ENCODE results near the gene GATD1.
A peak's percentile ranks its signal among the peaks of the same experiment; 100 is the strongest.

The GATD1 gene

GRCh38 chr11:777288-778255, at the start of gene GATD1:
TSS of gene GATD1 (minus strand) at chr11:777487. CDS start at chr11:777462, 25 bp downstream.
- peak; percentile 83 to 98 (median 90) for DNase-seq
- intact Hi-C loops (cut with DNase I), result no loop called here

DNA sequence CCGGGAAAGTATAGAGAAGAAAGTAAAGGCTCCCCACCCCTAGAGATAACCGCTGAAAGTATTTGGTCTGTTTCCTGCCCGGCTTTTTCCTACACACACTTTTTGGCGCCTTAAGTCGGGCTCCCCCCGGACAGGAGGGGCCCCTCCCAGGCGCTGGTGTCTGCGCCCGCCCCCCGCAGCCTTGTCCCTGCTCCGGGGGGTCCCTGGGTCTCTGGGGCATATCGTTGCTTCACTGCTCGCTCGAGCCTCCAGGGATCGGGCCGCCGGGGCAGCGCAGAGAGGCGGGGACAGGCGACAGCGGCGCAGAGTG, 49.5 kb upstream of the GATD1 start:
- intact Hi-C loops (cut with DNase I), result no loop called here
- no peak for DNase-seq

DNA sequence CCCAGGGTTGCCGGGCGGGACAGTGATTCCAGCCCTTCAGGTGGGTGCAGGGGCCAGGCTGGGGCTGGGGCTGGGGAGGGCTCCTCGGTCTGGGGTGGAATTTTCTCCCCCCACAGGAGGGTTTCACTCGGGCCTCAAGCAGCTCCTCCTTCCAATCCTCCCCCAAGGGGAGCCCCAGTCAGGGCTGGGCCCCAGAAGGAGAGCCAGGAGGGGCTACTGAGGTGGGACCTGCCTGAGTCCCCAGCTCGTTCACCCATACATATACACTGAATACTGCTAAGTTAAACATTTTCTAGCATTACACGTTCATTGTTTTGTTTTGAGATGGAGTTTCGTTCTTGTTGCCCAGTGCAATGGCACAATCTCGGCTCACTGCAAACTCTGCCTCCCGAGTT, 48.9 kb upstream of the GATD1 start:
- intact Hi-C loops (cut with DNase I), result no loop called here
- DNase-seq, result no peak

- intact Hi-C loops (cut with DNase I), result no loop called here
- DNase-seq, result no peak
Observed at GRCh38 chr11:825366-826226, 48.3 kb upstream of the GATD1 start.

GRCh38 chr11:824942-825341, 47.7 kb upstream of the GATD1 start:
- no peak for DNase-seq
- intact Hi-C loops (cut with DNase I), result no loop called here

DNA sequence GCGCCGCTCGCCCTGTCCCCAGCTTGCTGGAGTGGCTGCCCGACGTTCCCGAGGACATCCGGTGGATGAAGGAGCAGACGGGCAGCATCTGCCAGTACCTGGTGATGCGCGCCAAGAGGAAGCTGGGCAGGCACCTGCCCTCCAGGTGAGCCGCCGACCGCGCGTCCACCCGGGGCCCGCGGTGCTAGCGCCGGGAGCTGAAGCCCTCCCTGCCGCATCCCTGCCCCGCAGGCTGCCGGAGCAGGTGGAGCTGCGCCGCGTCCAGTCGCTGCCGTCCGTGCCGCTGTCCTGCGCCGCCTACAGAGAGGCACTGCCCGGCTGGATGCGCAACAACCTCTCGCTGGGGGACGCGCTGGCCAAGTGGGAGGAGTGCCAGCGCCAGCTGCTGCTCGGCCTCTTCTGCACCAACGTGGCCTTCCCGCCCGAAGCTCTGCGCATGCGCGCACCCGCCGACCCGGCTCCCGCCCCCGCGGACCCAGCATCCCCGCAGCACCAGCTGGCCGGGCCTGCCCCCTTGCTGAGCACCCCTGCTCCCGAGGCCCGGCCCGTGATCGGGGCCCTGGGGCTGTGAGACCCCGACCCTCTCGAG, 47.1 kb upstream of the GATD1 start:
- DNase-seq, result peak in 7 of 10 donors; percentile 40 to 97 (median 51)
- intact Hi-C loops (cut with DNase I), result no loop called here

- no peak for DNase-seq
- intact Hi-C loops (cut with DNase I), result no loop called here
Observed at GRCh38 chr11:823441-824291, 46.4 kb upstream of the GATD1 start.

GRCh38 chr11:821512-822371, 44.5 kb upstream of the GATD1 start:
- DNase-seq, result peak in 2 of 10 donors; percentile 38 to 88
- intact Hi-C loops (cut with DNase I), result no loop called here

- intact Hi-C loops (cut with DNase I), result no loop called here
Observed at GRCh38 chr11:820655-821511, 43.6 kb upstream of the GATD1 start.

DNA sequence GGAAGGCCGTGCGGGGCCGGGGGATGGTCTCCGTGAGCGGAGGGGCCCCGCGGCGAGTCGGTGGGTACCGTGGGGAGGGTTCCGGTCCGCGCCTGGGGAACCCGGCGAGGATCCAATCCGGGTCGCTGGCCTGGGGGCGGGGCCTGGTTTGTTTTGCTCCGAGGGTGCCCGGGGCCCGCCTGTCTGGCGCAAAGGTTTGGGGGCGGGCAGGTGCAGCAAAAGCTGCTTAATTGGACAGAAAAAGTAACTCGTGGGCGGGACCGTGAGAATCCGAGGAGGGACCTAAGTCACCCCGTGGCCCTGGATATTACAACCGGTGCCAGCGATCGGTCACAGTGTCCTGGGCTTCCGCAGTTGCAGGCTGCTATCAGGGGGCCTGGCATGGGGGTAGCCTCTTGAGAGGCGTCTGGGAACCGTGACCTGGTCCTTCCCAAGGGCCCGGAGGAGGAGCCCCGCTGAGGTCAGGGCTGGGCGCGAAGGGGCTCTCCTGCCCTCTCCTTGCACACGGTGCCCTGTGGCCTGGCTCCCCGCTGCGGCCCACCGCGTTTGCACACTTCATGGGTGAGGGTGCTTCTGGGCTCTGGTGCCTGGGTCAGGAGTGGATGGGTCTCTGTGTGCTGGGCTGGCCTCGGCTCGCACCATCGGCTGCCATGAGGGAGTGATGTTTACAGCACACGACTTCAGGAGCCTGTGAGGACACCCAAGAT, 42.8 kb upstream of the GATD1 start:
- peak in 8 of 10 donors; percentile 52 to 93 (median 68) for DNase-seq
- intact Hi-C loops (cut with DNase I), result no loop called here

More at GRCh38 chr11:820655-821511, 43.6 kb upstream of the GATD1 start:
- peak in 3 of 10 donors; percentile 40 to 61 (median 45) for DNase-seq

DNA sequence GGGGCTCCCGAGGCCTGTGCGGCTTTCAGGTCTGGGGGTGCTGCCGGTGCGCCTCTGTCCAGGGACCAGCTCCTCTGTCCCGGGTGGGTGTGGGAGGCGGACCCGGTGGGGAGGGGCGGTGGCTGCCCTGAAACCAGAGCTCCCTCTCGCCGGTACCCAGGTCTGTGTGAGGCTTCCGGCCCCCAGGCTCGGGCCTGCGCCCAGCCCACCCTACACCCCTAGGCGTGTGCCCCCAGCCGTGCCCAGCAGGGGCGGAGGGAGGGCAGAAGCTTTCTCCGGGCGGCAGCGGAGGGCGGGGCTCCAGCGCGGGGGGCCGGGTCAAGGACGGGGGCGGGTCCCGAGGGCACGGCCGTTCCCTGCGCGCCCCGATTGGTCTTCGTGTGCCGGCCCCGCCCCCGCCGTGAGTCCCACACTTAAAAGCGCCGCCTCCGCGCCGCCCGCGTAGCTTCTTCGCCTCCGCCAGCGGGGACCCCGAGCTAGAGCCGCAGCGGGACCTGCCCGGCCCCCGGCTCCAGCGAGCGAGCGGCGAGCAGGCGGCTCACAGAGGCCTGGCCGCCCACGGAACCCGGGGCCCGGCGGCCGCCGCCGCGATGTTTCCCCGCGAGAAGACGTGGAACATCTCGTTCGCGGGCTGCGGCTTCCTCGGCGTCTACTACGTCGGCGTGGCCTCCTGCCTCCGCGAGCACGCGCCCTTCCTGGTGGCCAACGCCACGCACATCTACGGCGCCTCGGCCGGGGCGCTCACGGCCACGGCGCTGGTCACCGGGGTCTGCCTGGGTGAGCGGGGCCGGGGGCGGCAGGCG, 42.0 kb upstream of the GATD1 start:
- intact Hi-C loops (cut with DNase I), result no loop called here
- peak; percentile 86 to 99 (median 93) for DNase-seq

DNA sequence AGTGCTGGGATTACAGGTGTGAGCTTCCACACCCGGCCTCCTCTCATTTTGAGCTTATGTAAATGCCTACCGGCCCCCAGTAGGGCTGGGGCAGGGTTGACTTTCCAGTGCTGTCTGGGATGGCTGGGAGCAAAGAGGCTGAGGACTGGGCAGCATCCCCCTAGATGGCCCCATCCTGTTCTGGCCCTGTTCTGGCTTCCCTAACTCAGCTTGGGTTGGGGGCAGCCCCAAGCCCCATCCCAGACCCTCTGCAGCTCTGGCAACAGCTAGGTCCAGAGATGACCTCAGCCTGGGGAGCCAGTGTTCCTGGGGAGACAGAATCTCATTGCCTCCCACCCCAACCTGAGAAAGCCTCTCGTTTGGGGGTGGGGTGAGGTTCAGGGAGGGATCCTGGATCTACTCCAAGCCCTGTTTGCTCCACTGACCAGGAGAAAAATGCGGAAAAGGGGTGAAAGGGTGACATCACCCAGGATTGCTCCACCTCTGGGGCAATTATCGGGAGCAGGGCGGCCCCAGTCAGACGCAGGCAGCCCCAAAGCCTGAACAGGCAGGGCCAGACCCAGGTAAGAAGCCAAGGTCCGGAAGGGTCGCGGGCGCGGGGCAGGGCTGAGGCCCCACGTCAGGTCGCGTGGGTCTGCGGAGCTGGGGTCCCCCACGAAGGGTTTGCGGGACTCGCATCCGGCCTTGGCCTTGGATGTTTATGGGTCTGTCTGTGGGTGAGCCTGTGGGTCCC, 41.3 kb upstream of the GATD1 start, which contains the start of gene PNPLA2:
PNPLA2 (plus strand) TSS at position 519 of the 733 bp plus-strand sequence. CDS start 805 bp downstream, outside the sequence.
- no peak for DNase-seq

DNA sequence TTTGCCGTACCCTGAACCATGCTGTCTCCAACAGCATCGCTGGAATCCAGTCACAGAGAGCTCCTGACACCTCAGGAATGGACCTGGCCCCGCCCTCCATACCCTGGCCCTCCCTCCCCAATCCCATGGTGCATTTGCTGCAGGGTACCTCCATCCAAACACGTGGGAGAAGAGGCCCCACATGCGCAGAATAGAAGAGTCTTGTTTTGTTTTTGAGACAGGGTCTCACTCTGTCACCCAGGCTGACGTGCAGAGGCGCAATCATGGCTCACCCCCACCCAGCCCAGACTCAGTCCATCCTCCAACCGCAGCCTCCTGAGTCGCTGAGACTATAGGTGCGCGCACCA, 39.1 kb upstream of the GATD1 start:
- intact Hi-C loops (cut with DNase I), result no loop called here

More for the DNA sequence above, 41.3 kb upstream of the GATD1 start, which contains the start of gene PNPLA2:
- intact Hi-C loops (cut with DNase I), result no loop called here

DNA sequence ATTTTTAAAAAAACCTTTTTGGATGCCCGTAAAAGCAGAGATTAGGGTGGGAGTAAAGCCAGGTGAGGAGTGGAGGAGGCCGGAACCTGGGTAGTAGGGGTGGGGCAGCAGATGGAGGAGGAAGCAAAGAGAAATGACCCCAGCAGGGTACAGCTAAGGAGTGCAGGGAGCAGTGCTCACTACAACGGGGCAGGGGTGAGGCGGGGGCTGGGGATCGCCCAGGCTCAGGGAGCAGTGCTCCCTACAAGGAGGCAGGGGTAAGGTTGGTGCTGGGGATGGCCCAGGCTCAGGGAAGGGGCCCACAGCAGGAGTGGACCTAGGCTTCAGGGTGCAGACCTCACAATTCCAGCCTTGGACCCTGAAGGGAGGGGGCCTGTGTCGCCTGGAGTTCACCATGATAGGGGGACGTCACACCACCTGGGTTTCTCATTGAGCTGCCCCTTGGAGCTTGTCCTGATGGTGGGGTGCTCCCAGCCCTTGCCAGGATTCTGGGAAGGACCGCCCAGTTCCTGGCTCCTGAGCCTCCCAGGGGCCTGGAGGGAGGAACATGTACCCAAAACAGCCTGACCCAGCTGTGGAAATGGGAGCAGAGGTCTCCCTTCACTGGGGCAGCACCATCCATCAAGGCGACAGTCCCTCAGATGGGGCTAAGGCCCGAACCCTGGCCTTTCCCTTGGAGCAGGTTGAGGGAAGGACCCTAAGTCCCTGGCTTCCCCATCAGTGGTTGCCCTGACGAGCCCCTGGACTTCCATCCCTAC, 38.6 kb upstream of the GATD1 start:
- intact Hi-C loops (cut with DNase I), result no loop called here

More for the DNA sequence above, 39.1 kb upstream of the GATD1 start:
- DNase-seq, result no peak

DNA sequence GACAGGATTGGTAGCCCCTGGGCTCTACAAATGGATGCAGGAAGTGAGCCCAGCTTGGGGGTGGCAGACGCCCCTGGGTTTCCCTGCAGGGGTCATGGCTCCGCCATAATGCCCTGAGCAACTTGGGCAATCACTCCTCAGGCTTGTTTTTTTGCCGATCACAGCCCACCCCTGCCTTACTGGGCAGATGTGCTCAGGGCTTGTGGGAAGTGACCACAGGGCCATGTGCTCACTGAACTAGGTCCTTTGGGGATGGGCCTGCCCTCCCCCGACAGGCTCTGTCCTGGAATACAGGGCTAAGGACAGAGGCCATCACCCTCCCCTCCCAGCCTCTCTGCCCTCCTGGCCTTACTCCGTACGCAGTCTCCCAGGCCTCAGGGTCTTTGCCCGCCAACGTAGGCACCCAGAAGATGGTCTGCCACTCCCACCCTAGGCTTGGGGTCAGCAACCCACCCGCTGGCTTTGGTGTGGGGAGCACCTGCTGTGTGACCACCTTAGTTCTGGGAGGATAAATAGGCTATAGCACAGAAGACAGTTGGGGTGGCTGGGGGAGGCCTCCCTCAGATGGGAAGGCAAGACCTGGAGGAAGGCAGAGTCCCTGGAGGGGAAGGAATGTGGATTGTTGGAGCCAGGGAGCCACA, 36.3 kb upstream of the GATD1 start:
- intact Hi-C loops (cut with DNase I), result no loop called here
- DNase-seq, result no peak

More for the DNA sequence above, 38.6 kb upstream of the GATD1 start:
- DNase-seq, result no peak

All from posterior cingulate gyrus (tissue), 11 donors.